Stimulated activated CD8-positive, alpha-beta memory T cell treated with anti-CD3 and anti-CD28 coated beads, Interleukin-2, amount 100 ng/mL, for 1 hour (primary cell): Measurements from ENCODE around the gene MTG1.
"Not testable (repeated sequence)": the region's sequence is repeated elsewhere in the genome, so short reads cannot be mapped to it uniquely, and the experiment has no call there.

Source experiments
- DNase-seq, 2 donors: peaks; one replicate each; pipeline ENCODE4 v3.0.0-alpha.2; 2020; ENCODE audit warnings: low read depth in 2 of 2

MTG1 gene

DNA sequence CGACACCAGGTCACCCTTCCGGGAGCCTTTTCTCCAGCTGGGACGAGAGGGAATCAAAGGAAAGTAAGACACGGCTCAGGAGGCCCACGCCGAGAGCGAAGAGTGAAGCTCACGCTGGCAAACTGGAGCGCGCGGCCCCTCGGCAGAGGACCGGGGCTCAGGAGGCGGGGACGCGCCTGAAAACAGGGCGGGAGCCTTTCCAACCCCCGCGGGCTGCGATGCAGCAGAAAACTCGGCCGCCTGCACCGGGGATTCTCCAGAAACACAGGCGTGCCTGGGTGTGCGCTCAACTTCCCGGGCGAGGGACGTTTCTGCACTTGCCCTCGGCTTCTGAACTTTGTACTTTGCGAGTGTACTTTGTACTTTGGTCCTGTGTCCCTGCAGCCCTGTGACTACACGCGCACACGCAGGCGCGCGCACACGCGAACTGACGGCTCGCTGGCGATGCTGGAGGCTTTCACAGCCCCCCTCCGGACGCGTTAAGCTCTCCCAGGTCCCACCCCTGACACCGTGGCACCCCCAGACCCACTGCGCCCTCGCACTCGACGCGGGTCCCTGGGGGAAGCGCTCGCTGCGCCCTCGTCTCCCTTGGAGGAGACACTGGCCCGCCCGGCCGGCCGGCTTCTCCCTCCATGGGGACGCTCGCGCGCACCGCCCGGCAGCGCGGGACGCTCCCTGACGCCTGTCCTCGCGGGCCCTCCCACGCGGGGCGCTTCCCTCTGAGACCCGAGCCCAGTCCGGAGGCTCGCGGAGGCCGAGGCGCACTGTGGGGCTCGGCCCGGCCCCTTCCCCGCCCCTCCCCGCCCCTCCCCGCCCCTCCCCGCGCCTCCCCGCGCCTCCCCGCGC, 15.5 kb upstream of the MTG1 start:
- no peak for DNase-seq

DNA sequence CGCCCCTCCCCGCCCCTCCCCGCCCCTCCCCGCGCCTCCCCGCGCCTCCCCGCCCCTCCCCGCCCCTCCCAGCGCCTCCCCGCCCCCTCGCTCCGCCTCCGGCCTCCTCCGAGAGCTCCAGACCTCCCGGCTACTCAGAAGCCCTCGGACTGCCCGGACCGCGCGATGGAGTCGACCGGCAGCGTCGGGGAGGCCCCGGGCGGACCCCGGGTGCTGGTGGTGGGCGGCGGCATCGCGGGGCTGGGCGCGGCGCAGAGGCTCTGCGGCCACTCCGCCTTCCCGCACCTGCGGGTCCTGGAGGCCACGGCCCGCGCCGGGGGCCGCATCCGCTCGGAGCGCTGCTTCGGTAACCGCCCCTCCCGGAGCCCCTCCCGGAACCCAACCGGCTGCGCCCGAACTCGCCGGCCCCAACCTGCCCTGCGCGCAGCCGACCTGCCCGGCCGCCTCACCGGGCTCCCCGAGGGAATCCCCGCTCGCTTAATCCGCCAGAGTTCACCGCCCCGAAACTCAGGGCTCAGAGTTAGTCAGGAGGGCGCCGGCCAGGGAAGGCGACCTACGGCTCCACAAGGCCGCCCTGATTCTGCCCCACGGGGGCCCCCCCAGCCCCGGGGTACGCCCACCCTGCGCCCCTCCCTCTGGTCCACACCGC, 14.7 kb upstream of the MTG1 start, which contains the start of gene PAOX:
Gene PAOX (plus strand): TSS at position 111 of the 649 bp plus-strand sequence. CDS start 55 bp downstream, at position 166.
- no peak for DNase-seq

DNA sequence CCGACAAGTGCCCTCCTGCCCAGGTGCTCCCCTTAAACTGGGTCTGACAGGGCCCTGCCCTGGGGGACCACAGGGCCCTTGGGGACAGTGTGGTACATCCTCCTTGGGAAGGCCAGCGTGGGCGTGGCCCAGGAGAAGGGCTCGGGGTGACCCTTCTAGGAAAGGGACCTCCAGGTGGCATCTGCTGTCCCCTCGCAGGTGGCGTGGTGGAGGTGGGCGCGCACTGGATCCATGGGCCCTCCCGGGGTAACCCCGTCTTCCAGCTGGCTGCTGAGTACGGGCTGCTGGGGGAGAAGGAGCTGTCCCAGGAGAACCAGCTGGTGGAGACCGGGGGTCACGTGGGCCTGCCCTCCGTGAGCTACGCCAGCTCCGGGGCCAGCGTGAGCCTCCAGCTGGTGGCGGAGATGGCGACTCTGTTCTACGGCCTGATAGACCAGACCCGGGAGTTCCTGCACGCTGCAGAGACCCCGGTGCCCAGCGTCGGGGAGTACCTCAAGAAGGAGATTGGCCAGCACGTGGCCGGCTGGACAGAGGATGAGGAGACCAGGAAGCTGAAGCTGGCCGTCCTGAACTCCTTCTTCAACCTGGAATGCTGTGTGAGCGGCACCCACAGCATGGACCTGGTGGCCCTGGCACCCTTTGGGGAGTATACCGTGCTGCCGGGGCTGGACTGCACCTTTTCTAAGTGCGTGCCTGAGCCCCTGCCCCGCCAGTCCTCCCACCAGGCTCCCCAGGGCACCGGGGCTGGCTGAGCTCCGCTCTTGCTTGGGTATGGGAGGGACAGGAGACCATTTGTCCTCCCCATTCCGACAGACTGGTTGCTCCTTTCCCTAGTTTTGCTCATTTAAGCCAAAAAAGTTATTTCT, 13.9 kb upstream of the MTG1 start:
- no peak for DNase-seq

DNA sequence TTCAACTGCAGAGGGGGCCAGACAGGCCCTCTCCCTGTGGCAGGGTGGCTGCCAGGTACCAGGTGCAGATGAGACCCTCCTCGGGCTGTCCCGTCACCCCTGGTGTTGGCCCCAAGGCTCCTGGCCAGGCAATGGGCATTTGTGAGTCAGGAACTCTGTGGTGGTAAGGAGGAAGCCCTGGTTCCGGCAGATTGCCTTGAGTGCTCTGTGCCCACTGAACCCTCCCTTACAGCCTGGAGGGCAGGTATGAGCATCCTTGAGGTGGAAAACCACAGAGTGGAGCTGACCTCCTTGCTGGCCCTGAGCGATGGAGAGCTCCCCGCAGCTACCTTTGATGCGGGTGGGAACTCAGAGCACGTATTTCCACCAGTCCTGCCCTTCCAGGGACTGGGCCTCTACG, 12.9 kb upstream of the MTG1 start:
- no peak for DNase-seq

DNA sequence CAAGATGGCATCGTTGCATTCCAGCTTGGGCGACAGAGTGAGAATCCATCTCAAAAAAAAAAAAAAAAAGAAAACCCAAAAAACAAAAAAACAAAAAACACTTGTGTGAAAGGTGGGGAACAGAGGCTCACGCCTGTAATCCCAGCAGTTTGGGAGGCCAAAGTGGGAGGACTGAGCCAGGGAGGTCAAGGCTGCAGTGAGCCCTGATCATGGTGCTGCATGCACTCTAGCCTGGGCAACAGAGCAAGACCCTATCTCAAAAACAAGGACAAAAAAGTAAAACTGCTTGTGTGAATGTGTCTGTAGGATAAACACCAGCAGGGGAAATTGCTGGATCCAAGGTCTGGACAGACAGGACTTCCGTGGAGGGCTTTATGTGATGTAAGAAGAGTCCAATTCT, 10.4 kb upstream of the MTG1 start:
- no peak for DNase-seq

DNA sequence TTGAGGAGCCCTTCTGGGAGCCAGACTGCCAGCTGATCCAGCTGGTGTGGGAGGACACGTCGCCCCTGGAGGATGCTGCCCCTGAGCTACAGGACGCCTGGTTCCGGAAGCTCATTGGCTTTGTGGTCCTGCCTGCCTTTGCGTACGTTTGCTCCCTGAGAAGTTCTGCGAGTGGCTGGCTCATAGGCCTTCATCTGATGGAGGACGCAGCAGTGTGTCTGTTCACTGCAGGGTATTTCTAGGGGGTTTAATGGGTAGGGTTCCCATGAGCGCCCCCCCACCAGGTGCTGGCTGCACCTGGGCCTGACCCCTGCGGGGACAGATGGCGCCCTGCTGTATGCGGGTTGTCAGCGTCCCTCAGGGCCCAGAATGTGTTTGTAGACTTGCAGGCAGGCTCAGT, 9.9 kb upstream of the MTG1 start:
- DNase-seq, result no peak

DNA sequence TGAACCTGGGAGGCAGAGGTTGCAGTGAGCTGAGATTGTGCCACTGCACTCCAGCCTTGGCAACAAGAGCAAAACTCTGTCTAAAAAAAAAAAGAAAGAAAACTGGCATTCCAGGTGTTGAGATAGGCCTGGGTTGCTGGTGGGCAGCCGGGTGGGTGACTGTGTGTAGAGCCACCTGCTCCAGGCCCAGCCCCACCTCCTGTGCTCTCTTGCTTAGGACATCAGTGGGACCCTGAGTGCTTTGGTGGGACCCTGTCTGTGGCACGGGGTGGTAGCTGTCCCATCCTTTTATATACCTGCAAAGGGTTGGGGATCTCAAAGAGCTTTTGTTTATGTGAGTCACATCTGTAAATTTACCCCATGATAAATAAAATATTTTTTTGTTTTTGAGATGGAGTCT, 8.7 kb upstream of the MTG1 start:
- DNase-seq, result no peak

DNA sequence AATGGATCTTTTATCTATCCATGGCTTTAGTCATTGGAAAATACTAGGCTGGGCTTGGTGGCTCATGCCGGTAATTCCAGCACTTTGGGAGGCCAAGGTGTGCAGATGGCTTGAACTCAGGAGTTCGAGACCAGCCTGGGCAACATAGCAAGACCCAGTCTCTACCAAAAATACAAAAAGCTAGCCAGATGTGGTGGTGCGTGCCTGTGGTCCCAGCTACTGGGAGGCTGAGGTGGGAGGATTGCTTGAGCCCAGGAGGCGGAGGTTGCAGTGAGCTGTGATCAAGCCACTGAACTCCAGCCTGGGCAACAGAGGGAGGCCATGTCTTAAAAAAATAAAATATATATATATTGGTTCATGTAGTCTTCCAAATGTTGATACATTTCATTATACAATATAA, 7.0 kb upstream of the MTG1 start:
- not testable (repeated sequence) for DNase-seq

DNA sequence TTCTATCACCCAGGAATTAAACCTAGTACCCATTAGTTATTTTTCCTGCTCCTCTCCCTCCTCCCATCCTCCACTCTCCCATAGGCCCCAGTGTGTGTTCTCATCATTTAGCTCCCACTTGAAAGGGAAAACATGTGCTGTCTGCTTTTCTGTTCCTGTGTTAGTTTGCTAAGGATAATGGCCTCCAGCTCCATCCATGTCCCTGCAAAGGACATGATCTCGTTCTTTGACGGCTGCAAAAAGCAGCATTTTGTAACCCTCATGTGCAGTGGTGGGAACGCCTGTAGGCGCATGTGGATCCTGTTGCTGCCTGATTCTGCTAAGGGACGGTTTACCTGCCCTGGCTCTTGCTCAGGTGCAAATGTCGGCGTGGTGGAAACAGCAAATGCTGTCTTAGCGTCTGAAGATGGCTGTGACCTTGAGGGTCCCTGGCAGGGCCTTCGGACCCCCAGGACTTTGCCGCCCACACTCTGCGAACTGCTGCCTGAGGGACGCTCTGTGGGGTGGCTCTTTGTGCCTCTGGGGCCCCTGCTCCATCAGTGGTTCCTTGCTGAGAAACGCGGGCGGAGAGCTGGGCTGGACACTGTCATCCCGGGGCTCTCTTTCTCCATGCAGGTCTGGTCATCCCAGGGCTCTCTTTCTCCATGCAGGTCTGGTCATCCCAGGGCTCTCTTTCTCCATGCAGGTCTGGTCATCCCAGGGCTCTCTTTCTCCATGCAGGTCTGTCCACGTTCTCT, 5.6 kb upstream of the MTG1 start:
- DNase-seq, result no peak

DNA sequence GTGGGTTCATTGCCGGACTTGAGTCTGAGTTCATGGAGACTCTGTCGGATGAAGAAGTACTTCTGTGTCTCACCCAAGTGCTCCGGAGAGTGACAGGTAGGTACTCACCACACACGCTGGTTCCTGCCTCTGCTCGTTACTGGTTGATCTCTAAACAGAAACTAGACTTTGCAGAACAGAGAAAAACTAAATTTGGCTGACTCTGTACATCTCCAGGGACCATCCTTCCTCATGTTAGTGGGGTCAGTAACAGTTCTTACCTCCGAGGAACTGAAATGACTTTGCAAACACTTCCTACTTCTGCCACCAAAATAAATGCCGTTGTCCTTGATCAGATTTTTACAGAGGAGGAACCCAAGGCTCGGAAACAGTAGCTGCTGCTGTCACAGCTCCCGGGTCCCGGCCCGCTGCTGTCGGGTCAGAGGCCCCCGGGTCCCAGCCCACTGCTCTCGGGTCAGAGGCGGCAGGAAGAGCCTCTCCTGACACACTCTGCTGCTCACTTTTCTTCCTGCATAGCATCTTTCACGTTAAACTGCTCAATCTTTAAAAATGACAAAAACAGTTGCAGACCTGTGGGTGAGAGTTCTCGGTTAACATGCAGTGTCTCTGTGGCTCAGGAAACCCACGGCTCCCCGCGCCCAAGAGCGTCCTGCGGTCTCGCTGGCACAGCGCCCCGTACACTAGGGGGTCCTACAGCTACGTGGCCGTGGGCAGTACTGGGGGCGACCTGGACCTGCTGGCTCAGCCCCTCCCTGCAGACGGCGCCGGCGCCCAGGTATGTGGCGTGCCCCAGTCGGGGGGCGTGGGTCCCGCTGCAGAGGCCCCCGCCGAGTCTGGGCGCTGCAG, 4.8 kb upstream of the MTG1 start:
- no peak for DNase-seq

DNA sequence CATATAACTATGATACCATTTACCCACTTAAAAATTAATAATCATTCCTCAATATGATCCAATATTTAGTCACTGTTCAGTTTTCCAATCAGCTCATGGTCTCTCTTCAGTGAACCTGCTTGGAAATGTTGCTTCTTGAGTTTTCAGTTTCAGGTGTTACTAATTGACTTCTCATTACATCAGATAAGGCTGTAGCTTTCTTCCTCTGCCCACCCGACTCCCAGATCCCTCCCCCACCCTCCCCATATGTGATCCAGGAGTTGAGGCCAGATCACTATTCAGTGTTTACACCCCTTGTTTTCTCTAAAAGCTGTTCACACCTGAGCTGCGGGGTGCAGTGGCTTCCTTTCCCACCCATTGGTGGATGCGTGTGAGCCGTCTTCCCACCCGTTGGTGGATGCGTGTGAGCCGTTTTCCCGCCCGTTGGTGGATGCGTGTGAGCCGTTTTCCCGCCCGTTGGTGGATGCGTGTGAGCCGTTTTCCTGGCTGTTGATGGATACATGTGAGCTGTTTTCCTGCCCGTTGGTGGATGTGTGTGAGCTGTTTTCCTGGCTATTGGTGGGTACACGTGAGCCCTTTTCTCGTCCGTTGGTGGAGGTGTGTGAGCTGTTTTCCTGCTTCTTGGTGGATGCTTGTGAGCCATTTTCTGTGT, 3.2 kb upstream of the MTG1 start:
- DNase-seq, result no peak

DNA sequence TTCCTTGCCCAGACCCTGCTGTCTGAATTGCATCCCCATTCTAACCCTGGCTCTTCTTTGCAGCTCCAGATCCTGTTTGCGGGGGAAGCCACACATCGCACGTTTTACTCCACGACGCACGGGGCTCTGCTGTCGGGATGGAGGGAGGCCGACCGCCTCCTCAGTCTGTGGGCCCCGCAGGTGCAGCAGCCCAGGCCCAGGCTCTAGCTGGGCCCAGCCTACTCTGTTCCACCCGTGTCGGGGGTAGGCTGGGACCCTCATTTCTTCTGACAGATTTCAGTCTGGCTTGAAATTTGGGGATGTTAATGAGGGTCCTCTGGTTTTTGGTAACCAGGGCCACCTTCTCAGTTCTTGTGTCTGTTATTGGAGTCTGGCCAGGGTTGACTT, 2.7 kb upstream of the MTG1 start:
- DNase-seq, result no peak

DNA sequence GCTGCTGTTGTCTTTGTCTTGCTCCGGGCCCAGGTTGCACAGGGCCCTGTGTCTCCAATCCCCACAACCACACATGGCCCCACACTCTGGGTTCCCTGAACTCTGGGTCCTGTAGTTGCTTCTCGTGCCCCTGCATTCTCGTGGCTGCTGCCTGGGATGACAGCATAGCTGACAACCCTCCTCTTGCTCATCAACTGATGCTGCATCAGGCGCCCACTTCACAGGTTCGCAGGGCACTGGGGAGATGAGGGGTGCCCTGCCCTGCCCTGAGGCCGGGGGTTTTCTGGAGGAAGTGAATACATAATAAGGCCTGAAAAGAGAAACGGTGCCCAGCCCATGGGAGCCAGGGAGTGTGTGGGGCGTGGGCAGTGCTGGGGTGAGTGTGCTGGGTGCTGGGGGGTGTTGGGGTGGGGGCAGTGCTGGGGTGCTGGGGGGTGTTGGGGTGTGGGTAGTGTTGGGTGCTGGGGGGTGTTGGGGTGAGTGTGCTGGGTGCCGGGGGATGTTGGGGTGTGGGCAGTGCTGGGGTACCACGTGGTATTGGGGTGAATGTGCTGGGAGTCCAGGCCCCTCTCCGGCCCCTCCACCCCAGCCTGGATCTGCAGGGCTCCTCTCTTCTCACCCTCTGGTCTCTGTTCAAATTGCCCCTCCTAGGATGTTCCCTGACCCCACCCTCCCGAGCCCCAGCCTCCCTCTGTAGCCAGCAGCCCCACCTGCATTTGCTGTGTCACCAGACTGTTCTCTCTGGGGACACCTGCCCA, 2.0 kb upstream of the MTG1 start:
- DNase-seq, result no peak

DNA sequence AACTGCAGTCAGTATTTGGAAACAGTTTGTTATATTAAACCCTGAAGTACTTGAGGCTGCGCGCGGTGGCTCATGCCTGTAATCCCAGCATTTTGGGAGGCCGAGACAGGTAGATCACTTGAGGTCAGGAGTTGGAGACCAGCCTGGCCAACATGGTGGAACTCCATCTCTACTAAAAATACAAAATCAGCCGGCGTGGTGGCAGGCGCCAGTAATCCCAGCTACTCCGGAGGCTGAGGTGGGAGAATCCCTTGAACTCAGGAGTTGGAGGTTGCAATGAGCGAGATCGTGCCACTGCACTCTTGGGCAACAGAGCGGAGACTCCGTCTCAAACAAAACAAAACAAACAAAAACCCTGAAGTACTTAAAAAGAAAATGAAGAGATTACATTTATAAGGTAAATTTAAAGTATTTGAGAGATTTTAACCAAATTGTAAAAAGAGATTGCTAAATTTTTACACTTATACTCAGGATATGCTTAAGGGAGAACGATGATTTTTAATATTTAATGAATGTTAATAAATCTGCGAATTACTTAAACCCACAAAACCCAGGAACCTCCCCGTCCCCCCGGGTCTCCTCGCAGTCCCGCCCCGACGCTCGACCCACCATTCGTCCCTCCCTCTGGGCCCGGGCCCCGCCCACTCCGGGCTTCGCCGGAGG, 425 bp upstream of the MTG1 start:
- DNase-seq, result no peak

DNA sequence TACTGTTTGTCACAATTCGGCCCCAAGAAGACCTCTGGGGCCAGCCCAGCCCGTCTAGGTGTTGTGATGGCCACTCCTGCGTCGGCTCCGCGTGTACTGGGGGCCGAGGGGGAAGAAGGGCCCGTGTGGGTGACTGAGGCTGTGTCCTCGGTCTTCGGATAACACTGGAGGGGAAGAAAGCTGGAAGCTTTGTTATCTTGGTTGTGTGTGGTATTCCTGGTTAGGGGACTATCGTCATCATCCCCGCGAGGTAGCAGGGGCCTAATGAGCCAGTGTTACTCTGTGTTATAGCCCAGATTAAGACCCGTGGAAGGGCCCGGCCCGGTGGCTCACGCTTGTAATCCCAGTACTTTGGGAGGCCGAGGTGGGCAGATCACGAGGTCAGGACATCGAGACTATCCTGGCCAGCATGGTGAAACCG, 854 bp downstream of the MTG1 start:
- DNase-seq, result no peak

DNA sequence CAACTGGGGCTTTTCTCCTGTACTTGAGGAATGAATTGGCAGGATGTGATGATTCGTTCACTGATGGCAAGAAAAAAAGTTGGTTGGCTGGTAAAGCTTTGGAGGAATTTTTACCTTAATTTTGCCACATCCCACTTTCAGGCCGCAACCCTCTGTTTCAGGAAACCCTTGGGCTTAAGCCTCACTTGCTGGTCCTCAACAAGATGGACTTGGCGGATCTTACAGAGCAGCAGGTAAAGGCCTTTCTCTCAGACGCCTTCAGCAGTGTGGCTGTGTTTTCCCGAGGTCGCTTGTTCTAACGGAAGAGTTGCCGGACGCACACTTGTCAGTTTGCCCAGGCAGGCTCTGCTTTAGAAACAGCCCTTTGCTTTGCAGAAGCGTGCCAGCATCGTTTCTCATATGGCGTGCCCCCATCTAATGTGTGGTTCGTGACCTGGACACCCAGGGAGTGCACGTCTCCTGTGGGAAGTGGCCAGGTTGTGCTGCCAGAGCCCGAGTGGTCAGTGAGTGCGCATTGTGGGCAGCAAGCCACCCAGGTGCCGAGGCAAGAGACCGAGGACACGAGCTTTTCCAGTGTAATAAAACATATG, 2.2 kb downstream of the MTG1 start:
- no peak for DNase-seq

DNA sequence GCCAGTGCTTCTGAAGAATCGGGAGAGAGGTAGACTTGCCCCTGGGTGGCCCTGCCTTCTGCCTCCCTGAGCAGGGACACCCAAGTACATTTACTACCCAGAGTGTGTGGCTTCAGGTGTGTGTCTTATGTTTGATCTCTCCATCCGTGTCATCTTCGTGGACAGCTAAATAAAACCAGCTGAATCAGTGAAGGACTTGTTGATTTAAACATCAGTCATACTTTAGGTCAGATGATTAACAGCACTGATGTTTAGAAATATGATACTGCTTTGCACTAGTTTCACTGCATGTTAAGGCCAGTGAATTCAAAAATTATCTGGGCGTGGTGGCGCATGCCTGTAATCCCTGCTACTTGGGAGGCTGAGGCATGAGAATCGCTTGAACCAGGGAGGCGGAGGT, 4.0 kb downstream of the MTG1 start:
- no peak for DNase-seq

DNA sequence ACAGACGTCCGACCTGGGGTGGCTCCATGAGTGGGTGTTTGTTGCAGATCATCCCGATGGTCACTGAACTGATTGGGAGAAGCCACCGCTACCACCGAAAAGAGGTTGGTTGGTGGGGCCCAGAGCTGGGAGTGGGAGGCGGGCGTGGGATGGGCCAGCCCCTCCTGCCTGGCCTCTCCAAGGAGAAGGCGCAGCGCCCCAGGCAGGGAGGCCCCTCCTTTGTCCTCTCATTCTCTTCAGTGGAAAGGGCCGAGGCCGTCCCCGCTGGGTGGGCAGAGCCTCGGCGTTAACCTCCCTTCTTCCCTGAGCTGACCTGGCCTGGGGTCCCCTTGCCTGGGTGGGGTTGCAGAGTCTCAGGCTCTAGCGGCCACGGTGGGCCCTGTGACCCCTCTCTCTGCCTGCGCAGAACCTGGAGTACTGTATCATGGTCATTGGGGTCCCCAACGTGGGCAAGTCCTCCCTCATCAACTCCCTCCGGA, 5.2 kb downstream of the MTG1 start:
- no peak for DNase-seq
